Smooth muscle cell (in vitro differentiated cells): ENCODE results near the gene DLST. TPM values are rescaled to one million over a fixed set of nuclear protein-coding genes. Genes with fewer than 3 reads are reported as not detected.

Experiments
- DNase-seq: peaks from one replicate; lab custom pipeline; 2025; ENCODE audit not compliant: unreplicated experiment; lab: John Stamatoyannopoulos, UW
- H2AFZ ChIP-seq: fragments of 200-600 bp; sonication (generic); 2 replicates; pipeline ENCODE4 v1.6.0; 2016; ENCODE audit warnings: antibody characterized with exemption, low read depth, mild to moderate bottlenecking
- H3F3A ChIP-seq: fragments of 200-600 bp; sonication (generic); 2 replicates; pipeline ENCODE4 v1.6.0; 2017; ENCODE audit warnings: antibody characterized with exemption, low read depth
- H3K27ac ChIP-seq: fragments of 200-600 bp; sonication (generic); 2 replicates; pipeline ENCODE4 v1.5.1; 2016; ENCODE audit warnings: low read depth, mild to moderate bottlenecking
- H3K27me3 ChIP-seq: fragments of 200-600 bp; sonication (generic); 2 replicates; pipeline ENCODE4 v1.6.1; 2016; ENCODE audit warnings: low read depth, mild to moderate bottlenecking
- H3K36me3 ChIP-seq: fragments of 200-600 bp; sonication (generic); 2 replicates; pipeline ENCODE4 v1.5.1; 2016; ENCODE audit warnings: low read depth
- H3K4me1 ChIP-seq: fragments of 200-600 bp; sonication (generic); 2 replicates; pipeline ENCODE4 v1.5.1; 2016; ENCODE audit warnings: low read depth
- H3K4me2 ChIP-seq: fragments of 200-600 bp; sonication (generic); 2 replicates; pipeline ENCODE4 v1.6.0; 2016; ENCODE audit warnings: mild to moderate bottlenecking
- H3K4me3 ChIP-seq: fragments of 200-600 bp; sonication (generic); 2 replicates; pipeline ENCODE4 v1.5.1; 2016; ENCODE audit warnings: mild to moderate bottlenecking
- H3K79me2 ChIP-seq: fragments of 200-600 bp; sonication (generic); 2 replicates; pipeline ENCODE4 v1.6.0; 2016; ENCODE audit warnings: low read depth, mild to moderate bottlenecking
- H3K9ac ChIP-seq: fragments of 200-600 bp; sonication (generic); 2 replicates; pipeline ENCODE4 v1.6.0; 2016; ENCODE audit warnings: low read depth
- H3K9me3 ChIP-seq: fragments of 200-600 bp; sonication (generic); replicated peaks from 2 replicates; pipeline ENCODE4 v1.5.1; 2016; ENCODE audit warnings: low read depth
- H4K20me1 ChIP-seq: fragments of 200-600 bp; sonication (generic); 2 replicates; pipeline ENCODE4 v1.6.0; 2016; ENCODE audit warnings: low read depth
- WGBS: methylation state at CpG from one replicate; pipeline ENCODE4 v1.1.7; 2016; ENCODE audit warnings: low lambda C conversion rate; 5-methylcytosine and 5-hydroxymethylcytosine counted together
- polyA plus RNA-seq: library from polyadenylated mRNA; unstranded; fragments of >200 nt; fragmentation: Nextera tagmentation; extraction: Ambion mirVana; gene quantifications from 2 replicates; pipeline ENCODE4 v1.2.1, GENCODE V29; 2016
- total RNA-seq: library from RNA; depleted of rRNA; stranded (reverse); fragments of >200 nt; gene quantifications from 2 replicates; pipeline ENCODE4 v1.2.3, GENCODE V29; 2014
- TF ChIP-seq, protein P1 (sequence below): fragments of 200-600 bp; sonication (generic); IDR thresholded peaks from 2 replicates; pipeline ENCODE4 v1.5.1; 2017; ENCODE audit warnings: borderline replicate concordance, mild to moderate bottlenecking, antibody characterized with exemption; ENCODE audit not compliant: insufficient read depth, poor library complexity, severe bottlenecking

The DLST gene
- total and polyA plus RNA-seq, 2 experiments from 2014 or later = 4.9 to 46.9 TPM

DNA sequence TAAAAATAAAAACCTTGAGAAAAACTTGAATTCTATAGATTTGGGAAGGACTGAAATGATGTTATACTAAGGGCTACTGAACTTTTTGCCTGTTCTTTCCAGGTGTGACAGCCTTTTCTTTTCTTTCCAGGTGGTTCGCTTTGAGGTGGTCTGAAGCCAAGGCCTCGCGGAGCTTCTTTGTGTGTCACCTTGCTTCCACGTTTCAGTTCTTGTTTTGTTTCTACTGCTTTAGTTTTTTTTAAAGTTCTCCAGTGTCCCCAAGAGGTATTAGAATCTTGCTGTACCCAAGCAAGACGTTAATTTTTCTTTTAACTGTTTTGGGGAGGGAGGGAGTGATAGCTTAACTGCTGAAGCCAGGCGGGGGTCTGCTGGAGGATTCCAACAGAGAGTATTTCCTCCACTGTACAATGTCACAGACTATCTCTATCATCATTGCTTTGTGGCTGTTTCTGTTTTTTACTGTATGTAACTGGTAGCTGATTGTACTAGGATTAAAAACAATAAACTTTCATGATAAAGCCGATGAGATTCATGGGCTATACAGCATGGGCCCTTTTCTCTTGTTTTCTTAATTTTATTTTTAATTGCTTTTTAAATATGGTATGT lies 46.0 kb upstream of the DLST start:
- Histone ChIP-seq H3K27ac (peak overlapping the region; percentile 47), H3K4me3 (no peak overlapping the region), H3F3A (no peaks in the 10 kb centered on the region), H4K20me1 (no peaks in the 10 kb centered on the region), H3K27me3 (no peaks in the 10 kb centered on the region), H3K9ac (no peak overlapping the region), H3K36me3 (no peaks in the 10 kb centered on the region), H3K4me1 (no peaks in the 10 kb centered on the region), H3K79me2 (no peaks in the 10 kb centered on the region), H2AFZ (no peak overlapping the region), H3K9me3 (no peaks in the 10 kb centered on the region), H3K4me2 (no peak overlapping the region)
- 71% methylated on average over 7 of the region's 7 CpGs for WGBS
- TF ChIP-seq, protein P1, sequence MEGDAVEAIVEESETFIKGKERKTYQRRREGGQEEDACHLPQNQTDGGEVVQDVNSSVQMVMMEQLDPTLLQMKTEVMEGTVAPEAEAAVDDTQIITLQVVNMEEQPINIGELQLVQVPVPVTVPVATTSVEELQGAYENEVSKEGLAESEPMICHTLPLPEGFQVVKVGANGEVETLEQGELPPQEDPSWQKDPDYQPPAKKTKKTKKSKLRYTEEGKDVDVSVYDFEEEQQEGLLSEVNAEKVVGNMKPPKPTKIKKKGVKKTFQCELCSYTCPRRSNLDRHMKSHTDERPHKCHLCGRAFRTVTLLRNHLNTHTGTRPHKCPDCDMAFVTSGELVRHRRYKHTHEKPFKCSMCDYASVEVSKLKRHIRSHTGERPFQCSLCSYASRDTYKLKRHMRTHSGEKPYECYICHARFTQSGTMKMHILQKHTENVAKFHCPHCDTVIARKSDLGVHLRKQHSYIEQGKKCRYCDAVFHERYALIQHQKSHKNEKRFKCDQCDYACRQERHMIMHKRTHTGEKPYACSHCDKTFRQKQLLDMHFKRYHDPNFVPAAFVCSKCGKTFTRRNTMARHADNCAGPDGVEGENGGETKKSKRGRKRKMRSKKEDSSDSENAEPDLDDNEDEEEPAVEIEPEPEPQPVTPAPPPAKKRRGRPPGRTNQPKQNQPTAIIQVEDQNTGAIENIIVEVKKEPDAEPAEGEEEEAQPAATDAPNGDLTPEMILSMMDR = no peak
- no peak for DNase-seq

DNA sequence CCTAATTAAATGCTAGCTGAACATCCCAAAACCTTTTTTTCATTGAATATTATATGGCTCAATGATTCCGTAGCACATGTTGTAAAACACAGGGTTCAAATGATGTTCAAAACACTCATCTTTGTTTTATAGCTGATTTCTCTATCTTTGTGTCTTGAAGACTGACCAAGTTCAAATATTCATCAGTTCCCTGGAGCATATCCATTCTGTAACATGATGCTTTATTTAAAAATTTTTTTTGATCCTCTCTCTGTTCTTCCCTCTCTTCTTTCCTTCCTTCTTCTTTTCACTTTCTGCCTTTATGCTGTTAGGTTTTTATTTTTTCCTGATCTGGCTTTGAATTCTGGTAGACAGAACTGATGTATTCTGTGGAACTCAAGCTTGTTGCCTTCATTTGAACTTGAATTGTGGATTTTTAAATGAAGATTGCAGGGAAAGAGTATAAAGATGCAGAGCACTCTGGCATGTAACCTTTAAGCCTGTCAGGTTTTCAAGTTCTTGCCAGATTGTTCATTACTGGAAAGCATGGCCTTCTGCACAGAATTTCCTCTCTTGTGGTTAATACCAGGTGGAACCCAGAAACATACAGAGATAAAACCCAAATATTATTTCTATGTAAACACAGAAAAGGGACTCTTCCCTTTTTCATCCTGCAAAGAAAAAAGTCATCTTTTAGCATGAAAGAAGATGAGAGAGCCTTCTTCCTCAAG lies 45.3 kb upstream of the DLST start:
- H3K9me3 ChIP-seq = no peaks in the 10 kb centered on the region
- no peak overlapping the region for H2AFZ ChIP-seq
- no peaks in the 10 kb centered on the region for H3K36me3 ChIP-seq
- H3K4me1 ChIP-seq = no peaks in the 10 kb centered on the region
- no peaks in the 10 kb centered on the region for H4K20me1 ChIP-seq
- H3K9ac ChIP-seq = no peak overlapping the region
- no peaks in the 10 kb centered on the region for H3K79me2 ChIP-seq
- peak overlapping the region; percentile 47 for H3K27ac ChIP-seq
- no peak overlapping the region for H3K4me2 ChIP-seq
- 73% methylated on average over 1 of the region's 1 CpG for WGBS
- no peaks in the 10 kb centered on the region for H3F3A ChIP-seq
- TF ChIP-seq, protein P1 = no peak
- no peak overlapping the region for H3K4me3 ChIP-seq
- no peaks in the 10 kb centered on the region for H3K27me3 ChIP-seq
- no peak for DNase-seq

DNA sequence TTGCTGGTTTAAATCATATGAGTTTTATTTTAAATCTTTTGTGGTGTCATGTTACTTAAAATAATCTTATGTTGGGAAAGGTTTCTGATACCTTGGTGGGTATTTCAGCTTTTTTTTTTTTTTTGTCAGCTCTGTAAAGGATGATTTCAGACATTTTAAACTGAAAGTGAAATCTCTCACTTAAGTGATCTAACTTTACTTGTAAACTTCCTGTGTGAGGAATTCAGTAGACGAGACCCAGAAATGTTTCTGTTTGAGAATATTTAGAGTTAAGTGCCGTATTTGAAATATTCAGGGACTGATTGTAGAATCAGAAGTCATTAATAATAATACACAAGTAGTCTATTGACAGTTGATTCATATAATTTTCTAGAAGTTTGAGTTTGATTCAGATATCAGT lies 43.5 kb upstream of the DLST start:
- Histone ChIP-seq H3K4me3 (no peak overlapping the region), H4K20me1 (no peaks in the 10 kb centered on the region), H3K4me2 (no peak overlapping the region), H2AFZ (no peak overlapping the region), H3K36me3 (no peaks in the 10 kb centered on the region), H3K27me3 (no peaks in the 10 kb centered on the region), H3K4me1 (no peaks in the 10 kb centered on the region), H3K9ac (no peak overlapping the region), H3K27ac (no peak overlapping the region), H3K79me2 (no peaks in the 10 kb centered on the region), H3K9me3 (no peaks in the 10 kb centered on the region), H3F3A (no peaks in the 10 kb centered on the region)
- WGBS = 57% methylated on average over 2 of the region's 2 CpGs
- no peak for DNase-seq
- TF ChIP-seq, protein P1 = no peak
